ENCODE results near the gene SKOR1.

Gene SKOR1

DNA sequence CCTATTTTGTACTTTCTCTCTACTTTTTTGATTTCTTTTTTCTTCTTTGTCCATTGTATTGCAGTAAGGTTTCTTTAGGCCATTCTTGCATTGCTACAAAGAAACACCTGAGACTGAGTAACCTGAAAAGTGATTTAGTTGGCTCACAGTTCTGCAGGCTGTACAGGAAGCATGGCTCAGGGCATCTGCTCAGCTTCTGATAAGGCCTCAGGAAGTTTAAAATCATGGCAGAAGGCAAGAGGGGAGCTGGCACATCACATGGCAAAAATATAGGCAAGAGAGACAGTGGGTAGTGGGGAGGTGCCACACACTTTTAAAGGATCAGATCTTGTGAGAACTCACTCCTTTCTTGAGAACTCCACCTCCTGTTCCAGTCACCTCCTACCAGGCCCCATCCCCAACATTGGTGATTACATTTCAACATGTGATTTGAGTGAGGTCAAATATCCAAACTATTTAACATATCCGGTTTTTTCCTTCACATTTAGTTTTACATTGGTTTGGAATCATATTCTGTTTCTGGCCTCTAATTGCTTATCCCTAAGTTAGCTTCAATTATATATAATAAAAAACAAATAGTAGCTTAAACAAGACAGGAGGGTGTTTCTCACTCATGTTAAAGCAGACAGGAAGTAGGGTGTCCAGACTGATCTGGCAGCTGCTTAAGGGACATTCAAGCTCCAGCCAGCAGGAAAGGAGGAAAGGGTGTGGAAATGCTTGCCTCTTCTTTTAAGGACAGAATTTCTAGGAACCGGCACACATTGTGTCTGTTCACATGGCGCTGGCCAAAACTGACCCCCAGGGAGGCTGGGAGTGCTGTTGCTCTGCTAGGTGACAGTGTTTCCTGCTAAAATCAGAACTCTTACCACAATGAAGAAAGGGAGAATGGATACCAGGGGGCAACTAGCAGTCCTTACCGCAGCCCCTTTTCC lies 28.8 kb upstream of the SKOR1 start:
- DNase-seq (ENCODE audit: low read depth in 2 of 2): no peak

DNA sequence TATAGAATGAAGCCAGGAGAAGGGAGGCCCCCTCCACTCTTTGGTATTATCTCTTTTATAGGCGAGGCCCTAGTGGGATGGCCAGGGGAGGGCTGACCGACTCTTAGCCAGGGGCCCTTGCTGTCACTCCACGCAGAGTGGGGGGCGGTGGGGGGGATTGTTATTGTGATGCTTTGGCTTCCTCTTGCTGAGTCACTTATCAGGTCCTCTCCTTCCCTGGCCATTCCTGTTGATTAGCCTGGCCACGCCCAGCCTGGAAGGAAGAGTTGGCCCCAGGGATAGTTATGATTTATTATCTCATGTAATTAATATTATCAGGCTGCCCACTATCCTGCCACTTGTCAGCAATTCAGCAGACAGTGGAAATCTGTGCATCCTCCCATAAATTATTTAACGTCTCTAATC lies 25.5 kb upstream of the SKOR1 start:
- no peak for DNase-seq (ENCODE audit: low read depth in 2 of 2)

DNA sequence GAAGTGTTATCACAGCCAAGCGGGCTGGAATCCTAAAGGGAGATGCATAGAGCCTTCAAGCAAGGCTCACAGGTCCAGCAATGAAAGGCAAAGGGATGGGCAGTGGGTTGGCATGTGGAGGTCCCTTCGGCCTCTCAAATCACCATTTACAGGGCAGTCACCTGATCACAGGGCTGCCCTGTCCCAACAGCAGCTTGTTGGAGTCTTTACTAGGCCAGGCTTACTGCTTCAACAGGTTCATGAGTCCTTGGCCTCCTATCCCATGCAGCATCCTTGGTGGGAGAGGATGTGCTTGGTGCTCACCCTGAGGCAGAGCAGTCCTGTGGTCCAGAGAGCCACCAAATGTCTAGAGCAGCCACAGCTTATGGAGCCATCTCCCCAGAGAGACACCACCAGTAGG lies 24.2 kb upstream of the SKOR1 start:
- DNase-seq (ENCODE audit: low read depth in 2 of 2): no peak

DNA sequence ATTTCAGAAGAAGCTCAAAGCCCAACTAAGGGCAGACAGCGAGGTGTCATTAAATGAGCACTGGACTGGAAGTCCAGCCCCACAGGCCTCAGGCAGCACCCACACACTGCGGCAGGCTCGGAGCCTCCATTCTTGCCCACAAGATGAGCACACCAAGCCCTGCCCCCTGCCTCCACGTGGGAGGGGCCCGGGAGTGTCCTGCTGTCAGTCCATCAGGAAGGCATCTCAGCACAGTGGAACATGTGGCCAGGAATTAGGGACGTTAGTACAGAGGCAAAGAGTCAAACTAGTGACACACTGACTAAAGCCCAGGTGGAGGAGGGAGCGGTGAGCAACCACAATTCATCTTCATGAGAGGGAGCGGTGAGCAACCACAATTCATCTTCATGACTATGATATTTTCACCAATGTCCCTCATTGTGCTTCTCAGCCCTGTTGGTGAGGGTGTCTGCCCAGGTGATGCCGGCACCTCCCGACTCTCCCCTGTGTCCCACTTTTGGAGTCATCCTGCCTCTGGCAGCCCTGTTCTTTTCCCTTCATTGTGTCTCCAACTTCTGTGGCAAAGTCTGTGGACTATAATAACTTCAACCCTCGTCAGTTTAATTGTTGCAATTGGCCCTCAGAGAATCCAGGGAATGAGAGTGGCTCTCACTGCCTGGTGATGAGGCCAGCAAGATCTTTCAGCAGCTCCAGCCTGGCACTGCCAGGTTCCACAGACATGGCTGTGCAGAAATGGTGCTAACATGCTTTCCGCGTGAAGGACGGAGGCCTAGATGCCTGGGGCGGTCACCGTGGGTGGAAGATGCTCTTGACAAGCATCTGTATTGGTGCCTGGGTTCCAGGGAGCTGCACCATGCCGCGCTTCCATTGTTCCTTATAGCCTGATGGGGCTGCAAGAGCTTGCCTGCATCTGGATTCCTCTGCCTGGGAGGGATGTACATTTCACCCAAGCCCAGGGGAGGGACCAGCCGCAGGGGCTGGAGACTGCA lies 23.1 kb upstream of the SKOR1 start:
- no peak for DNase-seq (ENCODE audit: low read depth in 2 of 2)

- no peak for DNase-seq (ENCODE audit: low read depth in 2 of 2)
Measured at GRCh38 chr15:67803299-67803698, 22.0 kb upstream of the SKOR1 start.

DNA sequence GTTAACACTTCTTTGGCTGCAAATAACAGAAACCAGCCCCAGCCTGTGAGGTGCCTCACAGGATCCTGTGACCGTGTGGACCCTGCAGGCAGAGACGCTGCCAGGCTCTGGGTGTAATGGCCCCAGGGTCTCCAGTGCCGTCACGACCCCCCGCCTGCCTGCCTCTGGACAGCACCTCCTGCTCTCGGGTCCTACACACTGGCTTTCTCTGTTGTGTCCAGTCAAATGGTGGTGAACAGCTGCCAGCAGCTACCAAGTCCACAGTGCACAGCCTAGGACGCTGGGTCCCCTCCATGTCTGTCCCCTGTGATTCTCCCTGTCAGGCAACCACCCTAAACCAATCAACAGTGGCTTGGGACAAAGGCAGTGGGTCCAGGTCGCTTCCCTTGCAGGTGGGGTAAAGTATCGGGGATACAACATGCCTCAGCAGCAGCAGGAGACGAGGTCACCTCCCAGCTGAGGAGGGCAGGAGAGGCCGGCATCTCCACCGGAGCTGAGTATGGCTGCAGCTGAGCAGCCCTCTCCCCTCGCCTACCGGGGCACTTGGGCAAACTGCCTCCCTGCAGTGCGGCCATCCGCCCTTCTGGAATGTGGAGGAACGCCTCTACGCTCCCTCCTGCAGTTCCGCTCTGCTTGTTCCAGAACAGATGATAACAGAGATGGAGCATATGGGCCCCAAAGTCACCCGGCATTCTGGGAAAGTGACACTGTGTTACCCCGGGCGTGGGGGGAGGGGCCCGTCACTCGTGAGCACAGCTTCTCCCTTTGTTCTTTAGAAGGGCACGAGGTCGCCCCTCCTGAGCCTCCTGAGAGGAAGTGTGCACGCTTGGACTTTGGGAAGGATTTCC lies 21.1 kb upstream of the SKOR1 start:
- DNase-seq (ENCODE audit: low read depth in 2 of 2): no peak

- no peak for DNase-seq (ENCODE audit: low read depth in 2 of 2)
Measured at GRCh38 chr15:67805008-67805665, 20.2 kb upstream of the SKOR1 start.

DNA sequence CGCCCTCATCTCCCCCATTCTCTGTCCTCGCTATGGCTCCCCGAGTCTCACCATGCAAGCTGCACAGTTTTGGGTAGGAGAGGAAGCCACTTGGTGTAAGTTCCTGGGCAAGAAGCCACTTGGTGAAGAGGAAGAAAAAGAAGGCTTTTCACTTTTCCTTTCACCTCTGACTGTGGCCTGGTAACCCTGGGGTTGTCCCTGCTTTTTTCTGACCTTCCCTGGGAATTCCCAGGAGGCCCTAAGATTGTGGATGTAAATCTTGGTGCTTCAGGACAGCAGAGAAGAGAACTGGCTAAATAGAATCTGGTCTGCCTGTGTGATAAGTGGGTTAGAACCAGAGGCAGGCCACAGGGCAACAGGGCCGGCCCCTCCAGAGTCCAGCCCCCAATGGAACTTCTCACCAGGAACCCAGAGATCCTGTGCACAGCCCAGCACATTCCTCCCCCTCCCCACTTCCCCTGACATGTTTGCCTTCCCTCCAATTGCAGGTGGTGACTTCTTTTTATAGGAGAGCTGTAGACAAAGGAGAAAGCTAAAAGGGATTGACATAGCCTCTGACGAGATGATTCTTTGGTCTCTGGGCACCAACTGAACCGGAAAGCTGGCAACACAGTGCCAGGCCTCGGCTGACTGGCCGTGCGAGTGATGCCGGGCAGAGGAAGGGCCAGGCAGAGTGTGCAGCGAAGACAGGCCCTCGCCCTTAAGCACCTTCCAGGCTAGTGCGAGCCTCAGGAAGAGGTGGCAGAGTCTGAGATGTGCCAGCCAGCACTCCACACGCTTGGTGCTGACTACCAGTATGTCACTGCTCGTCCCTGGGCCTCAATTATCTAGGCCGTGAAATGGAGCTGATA lies 19.4 kb upstream of the SKOR1 start:
- DNase-seq (ENCODE audit: low read depth in 2 of 2): no peak

DNA sequence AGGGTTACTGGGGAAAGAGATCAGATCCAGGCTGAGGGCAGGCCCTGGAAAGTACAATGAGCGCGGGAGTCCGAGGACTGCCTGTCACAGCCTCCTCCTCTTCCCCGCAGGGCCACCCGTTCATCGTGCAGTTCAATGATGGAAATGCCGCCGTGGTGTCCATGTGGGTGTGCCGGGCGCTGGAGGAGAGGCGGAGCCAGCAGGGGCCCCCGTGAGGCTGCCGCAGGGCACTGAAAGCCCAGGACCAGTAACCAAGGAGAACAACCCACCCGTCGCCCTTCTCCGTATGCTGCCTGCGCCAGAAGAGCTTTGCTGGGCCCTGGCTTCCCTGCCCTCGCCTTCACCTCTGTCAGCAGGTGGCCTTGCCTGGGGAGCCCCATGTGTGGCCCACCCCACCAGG lies 18.8 kb upstream of the SKOR1 start:
- no peak for DNase-seq (ENCODE audit: low read depth in 2 of 2)

DNA sequence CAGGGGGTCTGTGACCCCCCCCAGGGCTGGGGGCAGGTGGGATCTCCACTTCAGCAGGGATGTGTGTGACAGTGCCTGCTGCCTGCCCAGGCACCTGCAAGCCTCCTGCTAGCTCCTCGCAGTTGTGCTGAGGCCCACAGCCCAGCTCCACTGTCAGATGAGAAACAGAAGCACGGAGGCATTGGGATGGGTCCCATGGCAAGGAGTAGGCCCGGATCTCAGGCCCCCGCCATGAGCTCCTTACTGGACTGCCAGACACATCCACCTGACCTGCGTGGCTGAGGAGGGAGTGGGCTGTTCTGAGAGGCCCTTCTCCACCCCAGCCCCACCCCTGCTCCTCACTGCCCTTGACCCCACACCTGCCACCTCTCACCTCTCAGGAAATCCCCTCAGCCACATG lies 18.2 kb upstream of the SKOR1 start:
- no peak for DNase-seq (ENCODE audit: low read depth in 2 of 2)

DNA sequence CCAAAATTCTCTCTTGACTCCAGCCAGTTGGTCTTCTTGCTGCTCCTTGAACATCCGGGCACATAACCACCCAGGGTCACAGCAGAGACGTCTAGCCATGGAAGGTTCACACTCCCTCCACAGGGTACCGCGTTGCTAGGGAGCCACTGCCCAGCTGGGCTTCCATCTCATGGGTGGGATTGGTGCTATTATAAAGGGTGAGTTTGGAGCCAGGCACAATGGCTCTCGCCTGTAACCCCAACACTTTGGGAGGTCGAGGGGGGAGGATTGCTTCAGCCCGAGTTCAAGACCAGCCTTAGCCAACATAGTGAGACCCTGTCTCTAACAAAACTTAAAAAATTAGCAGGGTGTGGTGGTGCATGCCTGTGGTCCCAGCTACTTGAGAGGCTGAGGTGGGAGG lies 17.5 kb upstream of the SKOR1 start:
- no peak for DNase-seq (ENCODE audit: low read depth in 2 of 2)

GRCh38 chr15:67808821-67809220 lies 16.5 kb upstream of the SKOR1 start:
- DNase-seq (ENCODE audit: low read depth in 2 of 2): no peak

GRCh38 chr15:67809441-67809840 lies 15.9 kb upstream of the SKOR1 start:
- DNase-seq (ENCODE audit: low read depth in 2 of 2): no peak

DNA sequence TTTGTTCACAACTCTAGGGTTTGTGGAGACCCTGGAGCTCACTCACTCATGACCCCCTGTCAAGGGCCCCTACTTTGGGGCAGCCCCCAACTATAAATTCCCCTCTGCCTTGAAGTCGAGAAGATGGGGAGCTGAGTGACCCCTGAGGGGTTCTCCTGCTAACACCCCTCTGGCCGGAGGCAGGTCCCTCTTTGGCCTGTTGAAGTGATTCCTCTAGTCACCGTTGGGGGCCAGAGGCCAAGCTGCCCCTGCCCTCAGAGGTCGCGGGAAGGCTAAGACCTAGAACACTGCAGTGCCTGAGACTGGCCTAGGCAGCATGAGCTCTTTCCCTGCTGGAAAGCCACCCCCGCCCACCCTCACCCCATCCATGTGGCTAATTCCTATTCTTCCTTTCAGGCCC lies 15.4 kb upstream of the SKOR1 start:
- no peak for DNase-seq (ENCODE audit: low read depth in 2 of 2)

DNA sequence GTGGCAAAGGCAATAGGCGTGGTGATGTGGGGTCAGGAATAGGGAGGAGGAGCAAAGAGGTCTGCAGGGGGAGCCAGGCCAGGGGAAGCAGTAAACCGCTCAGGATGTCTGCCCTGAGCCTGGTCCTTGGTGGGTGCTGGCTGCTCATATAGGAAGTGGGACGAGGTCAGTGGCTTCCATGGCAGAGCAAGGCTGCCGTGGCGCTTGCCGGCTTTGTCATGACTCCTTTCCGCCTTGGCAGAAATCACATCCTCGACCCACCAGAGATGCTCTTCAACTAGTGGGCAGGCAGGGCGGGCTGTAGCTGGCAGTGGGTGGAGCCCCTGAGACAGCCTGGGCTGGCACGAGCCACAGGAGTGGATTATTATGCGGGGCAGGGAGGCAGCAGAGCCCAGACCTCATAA lies 13.1 kb upstream of the SKOR1 start:
- DNase-seq (ENCODE audit: low read depth in 2 of 2): no peak

- DNase-seq (ENCODE audit: low read depth in 2 of 2): no peak
Measured at GRCh38 chr15:67813104-67813634, 12.1 kb upstream of the SKOR1 start.

DNA sequence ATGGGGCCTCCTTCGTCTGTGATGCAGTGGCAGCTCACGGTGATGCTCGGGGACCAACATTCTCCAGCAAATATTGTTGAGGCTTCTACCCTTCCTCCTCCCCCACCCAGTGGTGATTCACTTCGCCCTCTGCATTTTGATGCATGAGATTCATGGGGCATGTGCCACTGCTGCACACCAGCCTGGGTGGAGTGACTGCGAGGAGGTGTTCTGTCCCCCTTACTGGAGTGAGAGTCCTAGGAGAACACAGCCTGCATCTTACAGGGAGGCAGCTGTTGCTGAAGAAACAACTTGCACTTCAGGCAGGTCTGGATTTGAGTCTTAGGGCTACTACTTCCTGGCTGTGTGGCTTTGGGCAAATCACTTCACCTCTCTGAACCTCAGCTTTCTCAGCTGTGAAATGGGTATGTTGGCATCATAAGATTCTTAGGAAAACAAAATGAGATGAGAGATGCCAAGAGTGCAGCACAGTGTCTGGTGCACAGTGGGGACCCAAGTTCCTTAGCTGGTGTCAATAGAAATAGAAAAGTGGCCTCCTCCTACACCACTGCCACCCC lies 10.2 kb upstream of the SKOR1 start:
- DNase-seq (ENCODE audit: low read depth in 2 of 2): no peak

GRCh38 chr15:67816668-67817067 lies 8.6 kb upstream of the SKOR1 start:
- DNase-seq (ENCODE audit: low read depth in 2 of 2): no peak

DNA sequence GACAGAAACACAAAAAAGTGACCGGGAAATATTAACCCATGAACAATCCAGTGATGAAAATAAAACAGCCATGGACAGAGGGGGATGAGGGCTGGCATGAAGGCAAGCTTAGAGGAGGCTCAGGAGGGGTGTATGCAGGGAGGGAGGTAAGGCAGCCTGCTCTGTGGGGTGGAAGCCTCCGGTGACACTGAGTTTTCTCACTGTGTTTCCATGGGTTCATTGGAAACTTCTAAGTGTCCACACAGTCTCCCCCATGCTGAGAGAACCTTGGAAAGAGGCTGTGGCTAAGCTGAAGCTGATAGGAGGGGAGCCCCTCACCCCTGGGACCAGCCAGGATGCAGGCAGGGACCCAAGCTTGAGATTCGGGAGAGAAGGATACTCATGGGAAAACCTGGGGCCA lies 6.8 kb upstream of the SKOR1 start:
- DNase-seq (ENCODE audit: low read depth in 2 of 2): no peak

DNA sequence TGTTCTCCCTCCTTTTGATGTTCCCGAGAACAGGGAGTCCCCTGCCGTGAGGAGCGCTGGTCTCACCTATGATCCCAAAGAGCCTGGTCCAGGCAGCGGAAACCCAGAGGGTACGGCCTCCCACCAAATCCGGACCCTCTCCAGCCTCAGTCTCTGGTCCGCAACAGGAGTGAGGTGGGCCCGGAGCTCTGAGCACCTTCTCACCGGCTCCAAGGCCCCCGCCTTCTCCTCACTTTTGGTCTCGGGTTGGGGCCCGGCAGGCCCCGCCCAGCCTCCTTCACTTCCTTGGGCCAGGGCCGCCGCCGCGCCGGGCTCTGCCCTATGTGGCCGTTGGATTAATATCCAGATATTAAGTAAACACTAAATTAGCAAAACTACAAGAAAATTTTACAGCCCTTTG lies 5.7 kb upstream of the SKOR1 start:
- no peak for DNase-seq (ENCODE audit: low read depth in 2 of 2)
